ENCODE results near the gene CDKL4.
"Not testable (repeated sequence)": the region's sequence is repeated elsewhere in the genome, so short reads cannot be mapped to it uniquely, and the experiment has no call there.

The CDKL4 gene

DNA sequence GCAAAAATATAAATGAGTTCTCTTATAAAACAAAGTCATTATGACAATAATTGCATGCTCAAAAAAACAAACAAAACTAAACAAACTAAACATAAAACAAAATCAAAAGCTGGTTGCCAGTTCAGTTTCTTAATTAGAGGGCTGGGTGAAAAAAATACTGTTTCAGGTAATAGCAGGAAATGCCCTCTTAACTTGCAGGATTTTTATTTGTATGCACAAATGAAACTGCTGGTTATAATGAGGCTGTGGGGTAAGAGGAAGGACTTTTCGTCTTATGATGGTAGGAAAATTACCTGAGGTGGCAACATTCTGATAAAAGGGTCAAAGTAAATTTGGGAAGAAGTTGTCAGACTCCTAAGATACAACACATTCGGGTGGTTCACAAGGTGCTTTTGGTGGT lies 21.5 kb upstream of the CDKL4 start:
- peak; percentile 5 for FAIRE-seq
- TF ChIP-seq TAF1 (IDR thresholded peaks at IDR 0.05; ENCODE audit: low read depth, low read length) (no peak), POLR2AphosphoS5 (IDR thresholded peaks at IDR 0.05; ENCODE audit: low read depth, low read length) (no peak), POU2F2 (IDR thresholded peaks at IDR 0.05; ENCODE audit: low read depth, low read length) (no peak)
- no peak for DNase-seq (ENCODE audit: insufficient read length, low spot score)

DNA sequence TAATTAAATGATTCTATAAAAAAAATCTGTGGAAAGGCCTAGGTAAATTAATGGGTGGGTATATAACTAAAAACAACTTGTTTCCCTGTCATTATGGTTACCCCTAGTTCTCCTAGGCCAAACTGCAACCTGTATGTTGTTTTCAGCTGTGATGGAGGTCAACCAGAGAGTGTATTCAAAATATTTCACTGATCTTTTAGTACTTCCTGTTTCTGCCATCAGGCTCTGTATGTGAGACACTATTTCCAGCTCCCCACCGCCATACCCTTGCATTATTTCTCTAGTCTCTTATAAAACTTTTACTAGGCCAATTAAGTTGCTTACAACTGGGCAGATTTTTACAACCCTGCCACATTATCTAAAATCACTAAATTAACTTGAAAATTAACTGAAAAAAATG lies 21.0 kb upstream of the CDKL4 start:
- no peak for DNase-seq (ENCODE audit: insufficient read length, low spot score)
- no peak for TF ChIP-seq POLR2A (IDR thresholded peaks at IDR 0.05; ENCODE audit: low read depth, low read length)
- TF ChIP-seq POLR2AphosphoS5 (IDR thresholded peaks at IDR 0.05; ENCODE audit: low read depth, low read length), result no peak
- TF ChIP-seq PAX5 (IDR thresholded peaks at IDR 0.05; ENCODE audit: insufficient read depth, low read length, severe bottlenecking), result no peak
- peak; percentile 31; the same call in 1 of the 2 replicates for TF ChIP-seq SPI1 (IDR thresholded peaks at IDR 0.05; ENCODE audit: low read depth, low read length)
- no peak for FAIRE-seq

DNA sequence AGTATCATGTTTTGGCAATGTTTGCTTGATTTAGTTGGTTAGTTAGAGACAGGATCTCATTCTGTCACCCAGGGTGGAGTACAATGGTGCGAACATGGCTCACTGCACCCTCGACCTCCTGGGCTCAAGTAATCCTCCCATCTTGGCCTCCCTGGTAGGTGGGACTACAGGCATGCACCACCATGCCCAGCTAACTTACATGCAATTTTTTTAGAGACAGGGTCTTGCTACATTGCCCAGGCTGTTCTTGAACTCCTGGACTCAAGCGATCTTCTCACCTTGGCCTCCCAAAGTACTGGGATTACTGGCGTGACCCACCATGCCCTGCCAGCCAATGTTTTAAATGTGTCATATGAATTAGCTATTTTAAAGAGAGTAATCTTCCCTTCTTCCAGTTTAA lies 16.3 kb upstream of the CDKL4 start:
- FAIRE-seq, result no peak

DNA sequence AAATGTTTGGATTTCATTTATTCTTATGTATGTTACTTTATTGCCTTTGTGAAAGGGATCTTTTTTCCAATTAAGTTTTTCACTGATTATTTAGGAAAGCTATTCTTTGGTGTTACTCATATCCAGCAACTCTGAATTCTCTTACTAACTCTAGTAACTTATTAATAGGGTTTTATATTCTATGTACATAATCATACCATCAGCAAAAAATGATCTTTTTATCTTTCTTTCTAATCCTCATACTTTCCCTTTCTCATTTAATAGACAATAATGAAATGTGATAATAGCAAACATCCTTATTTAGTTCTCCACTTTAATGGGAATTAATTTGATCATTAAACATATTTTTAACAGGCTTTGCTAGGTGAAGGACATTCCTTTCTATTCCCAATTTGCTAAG lies 12.3 kb upstream of the CDKL4 start:
- DNase-seq (ENCODE audit: insufficient read length, low spot score) (no peak), FAIRE-seq (no peak)
- no peak for TF ChIP-seq SPI1 (IDR thresholded peaks at IDR 0.05; ENCODE audit: low read depth, low read length)
- TF ChIP-seq POLR2A (IDR thresholded peaks at IDR 0.05; ENCODE audit: low read depth, low read length), result no peak
- no peak for TF ChIP-seq POU2F2 (IDR thresholded peaks at IDR 0.05; ENCODE audit: low read depth, low read length)
- no peak for TF ChIP-seq POLR2AphosphoS5 (IDR thresholded peaks at IDR 0.05; ENCODE audit: low read depth, low read length)

More for the DNA sequence above, 16.3 kb upstream of the CDKL4 start:
- no peak for TF ChIP-seq POU2F2 (IDR thresholded peaks at IDR 0.05; ENCODE audit: low read depth, low read length)
- no peak for TF ChIP-seq TAF1 (IDR thresholded peaks at IDR 0.05; ENCODE audit: low read depth, low read length)
- TF ChIP-seq POLR2A (IDR thresholded peaks at IDR 0.05; ENCODE audit: low read depth, low read length), result no peak
- TF ChIP-seq POLR2AphosphoS5 (IDR thresholded peaks at IDR 0.05; ENCODE audit: low read depth, low read length), result no peak
- no peak for TF ChIP-seq SPI1 (IDR thresholded peaks at IDR 0.05; ENCODE audit: low read depth, low read length)
- no peak for TF ChIP-seq PAX5 (IDR thresholded peaks at IDR 0.05; ENCODE audit: insufficient read depth, low read length, severe bottlenecking)
- no peak for DNase-seq (ENCODE audit: insufficient read length, low spot score)

DNA sequence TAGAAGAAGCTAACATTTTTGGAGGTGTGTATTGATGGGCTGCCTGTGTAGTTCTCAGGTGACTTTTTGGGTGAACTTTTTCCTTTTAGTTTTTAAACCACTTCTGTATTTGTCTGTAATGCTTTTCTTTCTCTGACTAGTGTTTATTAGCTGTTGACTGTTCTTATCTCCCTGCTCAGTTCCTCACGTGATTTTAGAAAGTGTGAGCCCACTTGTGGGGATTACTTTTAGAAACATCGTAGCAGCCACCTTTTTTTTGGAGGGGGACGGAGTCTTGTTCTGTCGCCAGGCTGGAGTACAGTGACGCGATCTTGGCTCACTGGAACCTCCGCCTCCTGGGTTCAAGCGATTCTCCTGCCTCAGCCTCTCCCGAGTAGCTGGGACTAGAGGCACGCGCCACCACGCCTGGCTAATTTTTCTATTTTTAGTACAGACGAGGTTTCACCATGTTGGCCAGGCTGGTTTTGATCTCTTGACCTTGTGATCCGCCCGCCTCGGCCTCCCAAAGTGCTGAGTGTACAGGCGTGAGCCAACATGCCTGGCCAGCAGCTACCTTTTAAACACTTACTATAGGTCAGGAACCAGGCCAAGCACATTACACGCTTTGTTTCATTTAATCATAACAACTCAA lies 9.2 kb upstream of the CDKL4 start:
- FAIRE-seq (no peak), DNase-seq (ENCODE audit: insufficient read length, low spot score) (no peak)
- TF ChIP-seq POU2F2 (IDR thresholded peaks at IDR 0.05; ENCODE audit: low read depth, low read length), result no peak
- TF ChIP-seq PAX5 (IDR thresholded peaks at IDR 0.05; ENCODE audit: insufficient read depth, low read length, severe bottlenecking), result no peak
- TF ChIP-seq POLR2AphosphoS5 (IDR thresholded peaks at IDR 0.05; ENCODE audit: low read depth, low read length), result no peak

DNA sequence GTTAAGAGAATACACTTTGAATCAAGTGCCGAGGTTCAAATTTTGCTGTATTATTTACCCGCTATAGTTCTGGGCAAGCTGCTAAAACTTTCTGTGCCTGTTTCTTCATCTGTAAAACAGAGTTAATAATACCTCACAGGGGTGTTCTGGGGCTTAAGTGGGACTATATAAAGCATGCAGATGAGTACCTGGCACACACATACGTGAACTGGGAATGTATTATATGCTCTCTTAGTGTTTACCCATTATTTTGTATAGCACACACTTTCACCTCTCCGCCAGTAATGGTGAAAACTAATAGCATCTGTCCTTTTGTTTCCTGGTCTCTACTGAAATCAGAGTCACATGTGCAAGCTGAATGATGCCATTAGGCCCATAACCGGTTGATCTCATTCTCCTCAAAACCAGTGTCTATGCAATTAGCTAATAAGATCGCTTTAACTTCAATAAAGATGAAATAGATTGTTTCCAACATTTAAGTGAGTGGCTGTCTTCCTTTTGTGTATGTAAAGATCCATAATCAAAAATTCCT lies 3.8 kb upstream of the CDKL4 start:
- DNase-seq (ENCODE audit: insufficient read length, low spot score), result no peak
- no peak for FAIRE-seq
- TF ChIP-seq PAX5 (IDR thresholded peaks at IDR 0.05; ENCODE audit: insufficient read depth, low read length, severe bottlenecking) (no peak), POLR2A (IDR thresholded peaks at IDR 0.05; ENCODE audit: low read depth, low read length) (no peak)

DNA sequence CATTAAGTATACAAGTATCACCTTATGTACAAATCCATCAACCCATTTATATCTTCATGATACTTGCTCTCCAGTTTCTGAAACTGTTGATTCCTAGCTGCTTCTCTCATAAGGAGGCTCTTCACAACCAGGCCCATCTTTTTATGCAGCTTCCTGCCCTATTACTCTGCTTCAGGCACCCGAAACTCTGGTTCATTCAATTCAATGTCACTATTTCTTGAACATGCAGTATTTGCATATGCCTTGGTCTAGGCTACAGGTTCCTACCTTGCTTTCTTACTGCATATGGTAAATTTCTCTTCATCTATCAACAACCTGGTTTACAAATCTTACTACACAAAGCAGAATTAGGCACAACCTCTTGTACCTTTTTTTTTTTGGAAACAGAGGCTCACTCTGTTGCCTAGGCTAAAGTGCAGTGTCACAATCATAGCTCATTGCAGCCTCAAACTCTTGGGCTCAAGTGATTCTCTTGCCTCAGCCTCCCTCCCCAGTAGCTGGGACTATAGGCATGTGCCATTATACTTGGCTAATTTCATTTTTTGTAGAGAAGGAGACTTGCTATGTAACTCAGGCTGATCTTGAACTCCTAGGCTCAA lies 2.7 kb upstream of the CDKL4 start:
- no peak for FAIRE-seq
- no peak for DNase-seq (ENCODE audit: insufficient read length, low spot score)
- no peak for TF ChIP-seq SPI1 (IDR thresholded peaks at IDR 0.05; ENCODE audit: low read depth, low read length)
- no peak for TF ChIP-seq PAX5 (IDR thresholded peaks at IDR 0.05; ENCODE audit: insufficient read depth, low read length, severe bottlenecking)
- no peak for TF ChIP-seq POLR2AphosphoS5 (IDR thresholded peaks at IDR 0.05; ENCODE audit: low read depth, low read length)
- no peak for TF ChIP-seq TAF1 (IDR thresholded peaks at IDR 0.05; ENCODE audit: low read depth, low read length)
- no peak for TF ChIP-seq POLR2A (IDR thresholded peaks at IDR 0.05; ENCODE audit: low read depth, low read length)

DNA sequence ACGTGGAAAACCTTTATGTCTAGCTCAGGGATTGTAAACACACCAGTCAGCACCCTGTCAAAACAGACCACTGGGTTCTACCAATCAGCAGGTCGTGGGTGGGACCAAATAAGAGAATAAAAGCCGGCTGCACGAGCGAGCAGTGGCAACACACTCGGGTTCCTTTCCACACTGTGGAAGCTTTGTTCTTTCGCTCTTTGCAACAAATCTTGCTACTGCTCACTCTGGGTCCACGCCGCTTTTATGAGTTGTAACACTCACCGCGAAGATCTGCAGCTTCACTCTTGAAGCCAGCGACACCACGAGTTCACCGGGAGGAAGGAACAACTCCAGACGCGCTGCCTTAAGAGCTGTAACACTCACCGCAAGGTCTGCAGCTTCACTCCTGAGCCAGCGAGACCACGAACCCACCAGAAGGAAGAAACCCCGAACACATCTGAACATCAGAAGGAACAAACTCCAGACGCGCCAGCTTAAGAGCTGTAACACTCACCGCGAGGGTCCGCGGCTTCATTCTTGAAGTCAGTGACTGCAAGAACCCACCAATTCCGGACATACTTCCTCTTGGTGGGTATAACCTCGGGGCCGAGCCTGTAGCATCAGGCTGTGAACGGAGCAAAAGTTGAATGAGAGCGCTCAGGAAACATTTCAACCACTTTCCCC lies 1.3 kb upstream of the CDKL4 start:
- DNase-seq (ENCODE audit: insufficient read length, low spot score); FAIRE-seq: not testable (repeated sequence)

DNA sequence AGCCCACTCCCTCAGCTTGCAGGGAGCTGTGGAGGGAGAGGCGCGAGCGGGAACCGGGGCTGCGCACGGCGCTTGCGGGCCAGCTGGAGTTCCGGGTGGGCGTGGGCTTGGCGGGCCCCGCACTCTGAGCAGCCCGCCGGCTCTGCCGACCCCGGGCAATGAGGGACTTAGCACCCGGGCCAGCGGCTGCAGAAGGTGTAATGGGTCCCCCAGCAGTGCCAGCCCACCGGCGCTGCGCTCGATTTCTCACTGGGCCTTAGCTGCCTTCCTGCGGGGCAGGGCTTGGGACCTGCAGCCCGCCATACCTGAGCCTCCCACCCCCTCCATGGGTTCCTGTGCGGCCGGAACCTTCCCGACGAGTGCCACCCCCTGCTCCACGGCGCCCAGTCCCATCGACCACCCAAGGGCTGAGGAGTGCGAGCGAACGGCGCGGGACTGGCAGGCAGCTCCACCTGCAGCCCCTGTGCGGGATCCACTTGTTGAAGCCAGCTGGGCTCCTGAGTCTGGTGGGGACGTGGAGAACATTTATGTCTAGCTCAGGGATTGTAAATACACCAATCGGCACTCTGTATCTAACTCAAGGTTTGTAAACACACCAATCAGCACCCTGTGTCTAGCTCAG lies 582 bp upstream of the CDKL4 start:
- FAIRE-seq; DNase-seq (ENCODE audit: insufficient read length, low spot score): not testable (repeated sequence)

DNA sequence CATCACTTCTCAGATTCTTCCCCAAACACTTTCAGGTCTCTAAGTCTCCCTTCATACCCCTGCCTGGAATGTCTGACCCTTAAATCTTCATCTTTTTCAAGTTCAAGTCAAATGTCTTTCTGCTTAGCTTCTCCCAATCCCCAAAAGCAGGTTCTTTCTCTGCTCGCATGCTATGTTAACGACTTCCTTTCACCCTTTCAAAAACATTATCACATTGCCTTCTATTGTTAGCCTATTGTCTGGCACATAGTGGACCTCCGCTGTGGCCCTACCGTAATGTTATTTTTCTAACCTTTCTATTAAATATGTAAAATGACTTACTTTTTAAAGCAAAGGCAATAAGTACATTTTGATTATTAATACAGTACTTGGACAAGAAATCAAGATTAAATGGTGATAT lies 2.2 kb downstream of the CDKL4 start:
- DNase-seq (ENCODE audit: insufficient read length, low spot score) (no peak), FAIRE-seq (no peak)
- TF ChIP-seq POU2F2 (IDR thresholded peaks at IDR 0.05; ENCODE audit: low read depth, low read length) (no peak), POLR2AphosphoS5 (IDR thresholded peaks at IDR 0.05; ENCODE audit: low read depth, low read length) (no peak), PAX5 (IDR thresholded peaks at IDR 0.05; ENCODE audit: insufficient read depth, low read length, severe bottlenecking) (no peak), TAF1 (IDR thresholded peaks at IDR 0.05; ENCODE audit: low read depth, low read length) (no peak), SPI1 (IDR thresholded peaks at IDR 0.05; ENCODE audit: low read depth, low read length) (no peak), POLR2A (IDR thresholded peaks at IDR 0.05; ENCODE audit: low read depth, low read length) (no peak)

All from GM12891 (cell line).